Activated CD8-positive, alpha-beta memory T cell treated with anti-CD3 and anti-CD28 coated beads for 1 hour (primary cell): ENCODE data around the gene KLLN.
A peak's percentile ranks its signal among the peaks of the same experiment; 100 is the strongest.
"Not testable (repeated sequence)": the region's sequence is repeated elsewhere in the genome, so short reads cannot be mapped to it uniquely, and the experiment has no call there.

Source experiments
- DNase-seq, 2 donors: peaks; one replicate each; pipeline ENCODE4 v3.0.0-alpha.2; 2020; ENCODE audit warnings: low read depth in 1 of 2; ENCODE audit errors: extremely low read depth in 1 of 2

Gene KLLN

GRCh38 chr10:87863053-87863943 is at the start of gene KLLN, which contains the start of gene PTEN:
Gene KLLN, minus strand, starts transcription at chr10:87863533. Its CDS starts 1,046 bp downstream, at chr10:87862487.
Gene PTEN, plus strand, starts transcription at chr10:87863625. Its CDS starts 845 bp downstream, at chr10:87864470.
- peak; percentile 56 to 68 for DNase-seq

GRCh38 chr10:87903396-87903795 is 40.1 kb upstream of the KLLN start:
- not testable (repeated sequence) for DNase-seq

GRCh38 chr10:87897957-87898356 is 34.6 kb upstream of the KLLN start:
- not testable (repeated sequence) for DNase-seq

GRCh38 chr10:87896216-87896615 is 32.9 kb upstream of the KLLN start:
- DNase-seq: no peak

GRCh38 chr10:87895430-87895829 is 32.1 kb upstream of the KLLN start:
- no peak for DNase-seq

GRCh38 chr10:87887548-87888289 is 24.4 kb upstream of the KLLN start:
- DNase-seq: no peak

- no peak for DNase-seq
Measured at GRCh38 chr10:87887146-87887545, 23.8 kb upstream of the KLLN start.

GRCh38 chr10:87886635-87887034 is 23.3 kb upstream of the KLLN start:
- DNase-seq: no peak

- DNase-seq: no peak
Measured at GRCh38 chr10:87882555-87883294, 19.4 kb upstream of the KLLN start.

GRCh38 chr10:87881373-87882059 is 18.2 kb upstream of the KLLN start:
- not testable (repeated sequence) for DNase-seq

- no peak for DNase-seq
Measured at GRCh38 chr10:87880336-87880735, 17.0 kb upstream of the KLLN start.

GRCh38 chr10:87878664-87879459 is 15.5 kb upstream of the KLLN start:
- no peak for DNase-seq

- DNase-seq: no peak
Measured at GRCh38 chr10:87875929-87876571, 12.7 kb upstream of the KLLN start.

GRCh38 chr10:87873656-87874055 is 10.3 kb upstream of the KLLN start:
- no peak for DNase-seq

- DNase-seq: no peak
Measured at GRCh38 chr10:87872828-87873227, 9.5 kb upstream of the KLLN start.

- DNase-seq: no peak
Measured at GRCh38 chr10:87869773-87870551, 6.6 kb upstream of the KLLN start.

- not testable (repeated sequence) for DNase-seq
Measured at GRCh38 chr10:87869139-87869538, 5.8 kb upstream of the KLLN start.

GRCh38 chr10:87868277-87868676 is 4.9 kb upstream of the KLLN start:
- DNase-seq: no peak
